ENCODE data around the gene KCNIP4. TPM values are rescaled to one million over a fixed set of nuclear protein-coding genes. Genes with fewer than 3 reads are reported as not detected.

The KCNIP4 gene
- total and polyA plus RNA-seq, 2 donors (not counting 3 experiments of a cell fraction or from before 2014, with no cell fraction given): not detected

DNA sequence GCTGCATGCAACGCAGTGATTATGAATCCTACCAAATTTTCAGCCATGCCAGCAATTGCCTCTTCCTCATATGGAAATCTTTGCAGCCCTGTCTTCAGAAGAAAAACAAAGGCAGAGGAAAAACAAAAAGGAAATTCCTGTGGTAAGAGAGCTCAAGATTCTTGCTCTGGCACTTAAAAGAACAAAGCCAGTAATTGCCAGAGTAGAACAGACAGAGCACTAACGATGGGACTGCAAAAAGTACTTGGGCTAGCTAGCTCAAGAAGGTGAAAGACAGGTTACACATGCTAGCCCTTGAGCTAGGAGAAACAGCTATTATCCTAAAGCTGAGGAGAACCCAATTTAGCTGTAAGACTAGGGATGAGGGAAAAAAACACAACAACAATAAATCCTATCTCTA is 582.3 kb downstream of the KCNIP4 start:
- FAIRE-seq (no peak), DNase-seq (ENCODE audit: low read depth, low spot score) (no peak)
- TF ChIP-seq FOS (IDR thresholded peaks at IDR 0.05; ENCODE audit: borderline replicate concordance, insufficient read depth, low read length): no peak
- TF ChIP-seq EZH2 (IDR thresholded peaks at IDR 0.05; ENCODE audit: borderline replicate concordance, low read depth, low read length, severe bottlenecking): no peak
- TF ChIP-seq, protein P1, sequence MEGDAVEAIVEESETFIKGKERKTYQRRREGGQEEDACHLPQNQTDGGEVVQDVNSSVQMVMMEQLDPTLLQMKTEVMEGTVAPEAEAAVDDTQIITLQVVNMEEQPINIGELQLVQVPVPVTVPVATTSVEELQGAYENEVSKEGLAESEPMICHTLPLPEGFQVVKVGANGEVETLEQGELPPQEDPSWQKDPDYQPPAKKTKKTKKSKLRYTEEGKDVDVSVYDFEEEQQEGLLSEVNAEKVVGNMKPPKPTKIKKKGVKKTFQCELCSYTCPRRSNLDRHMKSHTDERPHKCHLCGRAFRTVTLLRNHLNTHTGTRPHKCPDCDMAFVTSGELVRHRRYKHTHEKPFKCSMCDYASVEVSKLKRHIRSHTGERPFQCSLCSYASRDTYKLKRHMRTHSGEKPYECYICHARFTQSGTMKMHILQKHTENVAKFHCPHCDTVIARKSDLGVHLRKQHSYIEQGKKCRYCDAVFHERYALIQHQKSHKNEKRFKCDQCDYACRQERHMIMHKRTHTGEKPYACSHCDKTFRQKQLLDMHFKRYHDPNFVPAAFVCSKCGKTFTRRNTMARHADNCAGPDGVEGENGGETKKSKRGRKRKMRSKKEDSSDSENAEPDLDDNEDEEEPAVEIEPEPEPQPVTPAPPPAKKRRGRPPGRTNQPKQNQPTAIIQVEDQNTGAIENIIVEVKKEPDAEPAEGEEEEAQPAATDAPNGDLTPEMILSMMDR (IDR thresholded peaks at IDR 0.05; ENCODE audit: extremely low read depth in 1 of 2, insufficient read depth in 1 of 2, low read depth in 1 of 2, low read length in 2 of 2): no peak
- TF ChIP-seq POLR2A (IDR thresholded peaks at IDR 0.05; ENCODE audit: low read depth, low read length): no peak
- TF ChIP-seq GATA2 (IDR thresholded peaks at IDR 0.05; ENCODE audit: insufficient read depth, insufficient read length, low read depth, low read length): no peak
- TF ChIP-seq JUN (IDR thresholded peaks at IDR 0.05; ENCODE audit: borderline replicate concordance, insufficient read depth, insufficient read length, low read depth): no peak
- TF ChIP-seq MYC (IDR thresholded peaks at IDR 0.05; ENCODE audit: low read depth, low read length): no peak
- TF ChIP-seq, protein P2, sequence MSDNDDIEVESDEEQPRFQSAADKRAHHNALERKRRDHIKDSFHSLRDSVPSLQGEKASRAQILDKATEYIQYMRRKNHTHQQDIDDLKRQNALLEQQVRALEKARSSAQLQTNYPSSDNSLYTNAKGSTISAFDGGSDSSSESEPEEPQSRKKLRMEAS (IDR thresholded peaks at IDR 0.05; ENCODE audit: insufficient read depth, insufficient read length): no peak
- no peak for TF ChIP-seq POLR2AphosphoS5 (IDR thresholded peaks at IDR 0.05; ENCODE audit: insufficient read depth, low read depth, low read length)
- BruUV-seq (replicated peaks): no TSS peak
- Histone ChIP-seq H2AFZ (ENCODE audit: low read depth, low read length) (no peak overlapping the region), H4K20me1 (replicated peaks; ENCODE audit: control insufficient read depth, extremely low read depth, insufficient read depth, low read length) (no peaks in the 10 kb centered on the region), H3K79me2 (ENCODE audit: control insufficient read depth, insufficient read depth, low read length) (no peaks in the 10 kb centered on the region), H3K36me3 (ENCODE audit: control insufficient read depth in 2 of 2, extremely low read depth in 1 of 2, insufficient read depth in 2 of 2, low read length in 2 of 2) (no peaks in the 10 kb centered on the region), H3K9me3 (replicated peaks; ENCODE audit: control insufficient read depth, insufficient read depth, low read length) (no peaks in the 10 kb centered on the region), H3K9ac (replicated peaks; ENCODE audit: extremely low read depth, insufficient read depth, low read length) (no peak overlapping the region), H3K27ac (ENCODE audit: insufficient read depth, low read depth, low read length) (no peak overlapping the region), H3K4me1 (ENCODE audit: control insufficient read depth, extremely low read depth, insufficient read depth, low read length) (no peaks in the 10 kb centered on the region), H3K27me3 (ENCODE audit: control insufficient read depth in 2 of 2, insufficient read depth in 2 of 2, low read length in 2 of 2) (no peaks in the 10 kb centered on the region), H3K4me3 (replicated peaks in 1 of 3; ENCODE audit: insufficient read depth in 1 of 3, low read depth in 1 of 3, low read length in 3 of 3) (no peak overlapping the region), H3K4me2 (ENCODE audit: insufficient read depth, low read length) (no peak overlapping the region), H3K9me1 (replicated peaks; ENCODE audit: control insufficient read depth, extremely low read depth, insufficient read depth, low read length) (no peaks in the 10 kb centered on the region)
- CTCF ChIA-PET: interaction anchor here (2.0 kb wide), 1 partner anchor 12 kb away, joined by 4 read pairs; no protein-coding TSS in a partner anchor
- intact Hi-C loops (cut with micrococcal nuclease): no loop called here
- dilution Hi-C loops (cut with MboI; ENCODE audit: extremely low pct_ligation_motif_present, low sequenced_read_pairs): no loop called here
- POLR2A ChIA-PET: no interaction called here

Measured in endothelial cell of umbilical vein (primary cell).